Amniotic epithelial cell (primary cell): ENCODE measurements around the gene BCKDHA.

Experiments used
- DNase-seq: peaks from one replicate; pipeline ENCODE4 v3.0.0-alpha.2; 2010; ENCODE audit warnings: low read depth

BCKDHA gene

GRCh38 chr19:41397086-41398049 is at the start of gene BCKDHA, which contains the start of gene EXOSC5:
BCKDHA (plus strand) TSS chr19:41397818; CDS start chr19:41397828, 10 bp downstream.
EXOSC5 (minus strand) TSS chr19:41397359; CDS start chr19:41397328, 31 bp downstream.
- DNase-seq, result peak; percentile 99

- peak; percentile 42 for DNase-seq
Observed at GRCh38 chr19:41350735-41351338, 46.8 kb upstream of the BCKDHA start.

GRCh38 chr19:41351339-41352245 is 46.0 kb upstream of the BCKDHA start:
- DNase-seq, result peak; percentile 59

GRCh38 chr19:41352279-41352608 is 45.4 kb upstream of the BCKDHA start:
- no peak for DNase-seq

DNA sequence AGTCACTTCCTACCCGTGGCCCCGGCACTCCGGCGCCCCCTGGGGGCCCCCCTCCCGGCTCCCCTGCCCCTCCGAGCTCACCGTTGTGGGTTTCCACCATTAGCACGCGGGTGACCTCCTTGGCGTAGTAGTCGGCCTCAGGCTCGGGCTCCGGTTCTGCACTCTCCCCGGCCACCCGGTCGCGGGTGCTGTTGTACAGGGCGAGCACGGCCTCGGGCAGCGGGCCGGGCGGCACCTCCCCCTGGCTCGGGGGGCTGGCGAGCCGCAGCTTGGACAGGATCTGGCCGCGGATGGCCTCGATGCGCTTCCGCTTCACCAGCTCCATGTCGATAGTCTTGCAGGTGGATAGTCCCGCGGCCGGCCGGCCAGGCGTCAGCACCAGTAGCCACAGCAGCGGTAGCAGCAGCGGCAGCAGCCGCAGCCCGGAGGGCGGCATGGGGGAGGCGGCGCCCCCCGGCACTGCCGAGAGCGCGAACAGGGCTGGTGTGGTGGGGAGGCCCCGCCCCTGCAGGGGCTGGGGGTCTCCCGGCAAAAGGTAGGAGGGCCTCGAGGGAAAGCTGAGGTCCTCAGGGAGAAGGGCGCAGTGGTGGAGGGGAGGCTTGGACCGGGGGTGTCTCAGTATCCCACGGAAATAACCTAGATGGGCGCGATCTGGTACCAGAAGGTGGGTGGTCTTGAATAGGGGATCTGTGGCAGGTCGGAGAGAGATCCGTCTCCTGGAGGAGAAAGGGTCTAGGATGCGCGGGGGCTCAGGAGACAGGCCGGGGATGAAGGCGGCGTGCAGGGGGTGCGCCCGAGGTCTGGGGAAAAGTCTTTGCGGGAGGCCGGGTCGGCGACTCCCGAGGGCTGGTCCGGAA is 44.8 kb upstream of the BCKDHA start:
- DNase-seq, result peak; percentile 49

GRCh38 chr19:41353466-41354342 is 43.9 kb upstream of the BCKDHA start, which contains the start of gene TGFB1:
TGFB1 (minus strand) TSS chr19:41353922; CDS start chr19:41353044, 878 bp downstream.
- DNase-seq, result peak; percentile 81

DNA sequence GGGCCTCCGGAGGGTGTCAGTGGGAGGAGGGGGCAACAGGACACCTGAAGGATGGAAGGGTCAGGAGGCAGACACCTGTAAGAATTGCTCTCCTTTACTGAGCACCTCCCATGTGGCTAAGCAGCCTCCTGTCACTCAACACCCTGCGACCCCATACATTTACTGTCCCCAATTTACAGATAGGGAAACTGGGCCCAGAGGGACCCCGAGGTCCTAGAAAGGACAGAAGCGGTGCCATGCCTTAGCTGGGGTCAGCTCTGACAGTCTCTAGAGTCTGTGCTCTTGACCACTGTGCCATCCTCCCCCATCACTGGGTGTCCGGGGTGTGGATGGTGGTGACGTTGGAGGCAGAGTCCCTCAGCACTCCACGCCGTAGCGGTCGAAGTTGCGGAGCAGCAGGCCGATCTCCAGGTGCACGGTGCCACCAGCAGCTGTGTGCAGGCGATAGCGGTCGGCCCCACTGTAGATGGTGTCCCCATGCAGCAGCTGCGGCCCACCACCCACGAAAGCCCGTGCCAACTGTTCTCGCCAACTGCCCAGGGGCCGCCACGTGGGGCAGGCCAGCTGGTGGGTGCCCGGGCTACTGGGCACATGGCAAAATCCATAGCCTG is 43.2 kb upstream of the BCKDHA start:
- no peak for DNase-seq

- no peak for DNase-seq
Observed at GRCh38 chr19:41355035-41355434, 42.6 kb upstream of the BCKDHA start.

- DNase-seq, result no peak
Observed at GRCh38 chr19:41355802-41356201, 41.8 kb upstream of the BCKDHA start.

DNA sequence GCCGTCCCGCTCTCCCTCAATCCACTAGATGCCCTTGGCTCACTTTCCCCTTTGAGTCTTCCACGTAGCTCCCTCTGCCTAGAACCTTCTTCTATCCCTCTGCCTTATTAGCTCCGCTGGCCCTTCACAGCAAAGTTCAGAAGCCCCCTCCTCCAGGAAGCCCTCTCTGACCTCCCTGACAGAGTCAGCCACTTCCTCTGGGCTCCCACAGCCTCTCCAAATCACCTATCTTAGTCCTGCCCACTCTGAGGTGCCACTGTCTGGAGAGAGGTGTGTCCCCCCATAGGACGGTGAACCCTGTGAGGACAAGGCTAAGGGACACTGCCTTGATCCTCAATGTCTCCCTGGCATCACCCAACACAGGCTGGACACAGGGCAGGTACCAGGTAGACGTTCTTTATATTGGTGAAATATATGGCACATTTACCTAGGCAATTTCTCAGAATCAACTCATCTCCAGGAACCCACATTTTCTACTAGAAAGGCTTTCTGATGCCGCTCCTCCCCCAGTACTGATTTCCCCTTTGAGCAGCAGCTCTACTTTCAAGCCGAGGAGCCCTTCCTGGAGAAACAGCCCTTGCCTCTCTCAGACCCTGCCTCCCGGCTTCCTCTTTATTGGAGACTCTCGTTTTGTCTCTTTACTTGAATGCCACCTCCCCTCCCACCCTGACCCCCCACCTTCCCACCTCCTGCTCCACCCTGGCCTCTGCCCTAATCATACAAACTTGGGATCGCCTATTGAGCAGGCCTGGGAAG is 40.5 kb upstream of the BCKDHA start:
- DNase-seq, result no peak

- DNase-seq, result no peak
Observed at GRCh38 chr19:41357746-41358145, 39.9 kb upstream of the BCKDHA start.

GRCh38 chr19:41359741-41360140 is 37.9 kb upstream of the BCKDHA start:
- no peak for DNase-seq

DNA sequence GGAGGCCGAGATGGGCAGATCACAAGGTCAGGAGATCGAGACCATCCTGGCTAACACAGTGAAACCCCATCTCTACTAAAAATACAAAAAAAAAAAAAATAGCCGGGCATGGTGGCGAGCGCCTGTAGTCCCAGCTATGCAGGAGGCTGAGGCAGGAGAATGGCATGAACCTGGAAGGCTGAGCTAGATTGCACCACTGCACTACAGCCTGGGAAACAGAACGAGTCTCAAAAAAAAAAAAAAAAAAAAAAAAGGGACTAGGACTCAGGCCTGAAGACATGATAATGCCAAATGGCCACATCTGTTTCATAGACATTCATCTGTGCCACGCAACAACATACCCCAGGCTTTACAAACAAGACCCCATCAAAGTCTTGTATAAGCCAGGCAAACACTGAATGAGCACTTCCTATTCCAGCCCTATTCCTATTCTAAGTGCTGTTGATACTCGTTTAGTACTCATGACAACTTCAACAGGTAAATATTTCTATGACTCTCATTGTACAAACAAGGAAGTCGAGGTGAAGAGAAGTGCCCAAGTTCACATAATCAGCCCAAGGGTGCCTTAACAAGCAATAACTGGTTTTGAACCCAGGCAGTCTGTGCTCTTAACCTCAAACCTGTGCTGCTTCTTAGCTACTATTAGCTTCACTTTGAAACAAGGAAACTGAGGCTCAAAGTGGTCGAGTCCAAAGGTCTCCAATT is 35.3 kb upstream of the BCKDHA start:
- no peak for DNase-seq

DNA sequence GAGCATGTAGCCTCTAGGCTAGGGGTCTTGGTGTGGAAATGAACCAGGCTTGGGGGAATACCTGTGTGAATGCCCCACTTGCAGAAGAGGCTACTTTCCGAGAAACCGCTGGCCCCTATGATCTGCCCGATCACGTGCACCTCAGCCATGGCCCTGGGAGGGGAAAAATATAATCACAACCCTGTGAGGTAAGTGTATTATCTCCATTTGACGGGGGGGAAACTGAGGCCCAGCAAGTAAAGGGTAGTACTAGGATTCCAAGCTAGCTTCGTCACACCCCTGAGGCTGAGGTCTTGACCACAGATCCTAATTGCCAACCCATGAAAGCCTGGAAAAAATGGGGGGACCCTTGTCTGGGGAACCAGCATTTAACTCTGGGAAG is 34.3 kb upstream of the BCKDHA start:
- no peak for DNase-seq

DNA sequence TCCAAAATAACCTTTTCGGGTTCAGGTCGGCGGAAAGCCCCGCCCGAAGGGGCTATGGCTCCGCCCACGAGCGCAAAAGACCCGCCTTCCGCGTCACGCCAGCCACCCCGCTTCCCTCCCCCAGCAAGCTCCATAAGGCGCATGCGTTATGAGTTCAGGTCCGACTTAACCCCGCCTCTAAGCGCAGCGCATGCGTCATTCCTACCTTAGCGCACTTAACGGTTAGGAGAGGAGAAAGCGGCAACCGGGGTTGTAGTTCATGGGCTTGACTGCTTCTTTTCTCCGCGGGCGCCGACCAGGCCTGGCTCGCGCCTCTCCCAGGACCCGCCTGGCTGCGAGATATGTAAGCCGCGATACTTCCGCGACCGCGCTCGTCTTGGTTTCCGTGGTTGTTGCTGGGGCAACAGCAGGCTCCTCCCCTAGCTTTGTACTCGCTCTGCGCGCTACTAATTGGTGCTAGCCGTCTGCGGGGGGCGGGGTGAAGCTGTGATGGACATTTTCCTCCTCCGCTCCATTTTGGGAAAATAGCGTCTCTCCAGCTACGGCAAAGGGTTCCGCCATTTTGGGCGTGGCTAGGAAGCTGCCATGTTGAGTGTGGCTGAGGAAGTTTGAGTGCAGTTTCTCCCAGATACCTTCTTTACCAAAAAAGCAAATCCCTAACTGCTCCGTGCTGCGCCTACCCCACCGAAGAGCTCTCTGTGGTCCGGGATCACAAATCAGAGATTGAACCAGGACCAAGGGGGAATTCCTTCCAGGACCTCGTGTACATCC is 33.7 kb upstream of the BCKDHA start, which contains the start of gene B9D2:
B9D2 (minus strand) TSS at position 397 of the 771 bp plus-strand sequence. CDS start 630 bp downstream, outside the sequence.
- peak; percentile 97 for DNase-seq

GRCh38 chr19:41364524-41365391 is 32.9 kb upstream of the BCKDHA start:
- DNase-seq, result peak; percentile 36
